HepG2 (cell line): ENCODE measurements around the gene MYORG. TPM values are rescaled to one million over a fixed set of nuclear protein-coding genes. Genes with fewer than 3 reads are reported as not detected.

Source experiments
- ATAC-seq: fragments of 200-7000 bp; cut with Tn5 transposase; 3 replicates; pipeline ENCODE4 v1.9.1; 2020; ENCODE audit warnings: mild to moderate bottlenecking, moderate library complexity
- BruUV-seq: library from RNA; stranded (reverse); fragments of 400-500 nt; replicated peaks from 2 replicates; lab custom pipeline; 2021; lab: Mats Ljungman, UMichigan
- CTCF ChIA-PET: fragments of 300-600 bp; formaldehyde crosslinking; extraction: SDS; loops from one replicate; lab custom pipeline; 2021; ENCODE audit warnings: low total read pairs, inconsistent platforms, low intra/inter-chr PET ratio; lab: Yijun Ruan, JAX
- POLR2A ChIA-PET: fragments of 350-600 bp; sonication (Branson Sonifier 250); formaldehyde crosslinking; loops from one replicate; lab custom pipeline; 2020; ENCODE audit warnings: antibody characterized with exemption, inconsistent platforms; lab: Yijun Ruan, JAX
- DNase-seq: peaks from one replicate; pipeline ENCODE4 v3.0.0-alpha.2; 2015; ENCODE audit warnings: low spot score
- FAIRE-seq: peaks from 3 replicates; lab custom pipeline; 2011; peaks lifted over from hg19 to GRCh38; lab: Jason Lieb, UNC
- H2AFZ ChIP-seq: one replicate; pipeline ENCODE4 v1.6.1; 2011; ENCODE audit warnings: low read length, inconsistent platforms
- H3K27ac ChIP-seq: fragments of 300-600 bp; 3 replicates; pipeline ENCODE4 v1.8.0; 2011; ENCODE audit warnings: mixed run types, mild to moderate bottlenecking, mixed read lengths, low read length, inconsistent platforms; ENCODE audit not compliant: insufficient read depth; ENCODE audit errors: extremely low read length
- H3K27me3 ChIP-seq, 2 experiments: fragments of 200-600 bp in 1 of 2; 2 replicates in 1 of 2; 3 replicates in 1 of 2; pipeline versions ENCODE4 v1.6.0 to v1.8.0; 2011; ENCODE audit warnings: low read length in 2 of 2, mild to moderate bottlenecking in 2 of 2, moderate library complexity in 2 of 2, inconsistent platforms in 1 of 2; ENCODE audit not compliant: insufficient read depth in 2 of 2, control insufficient read depth in 1 of 2
- H3K36me3 ChIP-seq, 2 experiments: fragments of 200-600 bp in 1 of 2; replicated peaks in 1 of 2; 2 replicates in 1 of 2; 3 replicates in 1 of 2; pipeline versions ENCODE4 v1.5.1 to v1.8.0; 2011; ENCODE audit warnings: low read length in 2 of 2, inconsistent platforms in 1 of 2; ENCODE audit not compliant: insufficient read depth in 2 of 2, control insufficient read depth in 1 of 2
- H3K4me1 ChIP-seq: 2 replicates; pipeline ENCODE4 v1.5.1; 2012; ENCODE audit warnings: low read length, inconsistent platforms; ENCODE audit not compliant: insufficient read depth
- H3K4me2 ChIP-seq: 2 replicates; pipeline ENCODE4 v1.6.0; 2011; ENCODE audit warnings: low read depth, low read length, inconsistent platforms
- H3K4me3 ChIP-seq, 3 experiments: fragments of 200-600 bp in 1 of 3; sonication (generic), shearing (Covaris generic) in 1 of 3; replicated peaks in 1 of 3; 2 replicates each; pipeline ENCODE4 v1.5.1; 2011 to 2016; ENCODE audit warnings: low read length in 3 of 3, inconsistent platforms in 2 of 3, low read depth in 2 of 3, mild to moderate bottlenecking in 2 of 3, control low read depth in 1 of 3, mixed read lengths in 1 of 3; ENCODE audit not compliant: insufficient read depth in 1 of 3
- H3K79me2 ChIP-seq: one replicate; pipeline ENCODE4 v1.6.1; 2011; ENCODE audit warnings: low read length, inconsistent platforms; ENCODE audit not compliant: insufficient read depth
- H3K9ac ChIP-seq: 2 replicates; pipeline ENCODE4 v1.6.0; 2011; ENCODE audit warnings: mild to moderate bottlenecking, low read depth, low read length, inconsistent platforms; ENCODE audit not compliant: insufficient read depth
- H3K9me3 ChIP-seq: 2 replicates; pipeline ENCODE4 v1.5.1; 2012; ENCODE audit warnings: mild to moderate bottlenecking, low read length
- H4K20me1 ChIP-seq: 2 replicates; pipeline ENCODE4 v1.6.0; 2011; ENCODE audit warnings: inconsistent platforms, mild to moderate bottlenecking, low read length, moderate library complexity; ENCODE audit not compliant: insufficient read depth
- DNMT3B ChIP-seq: conservative IDR thresholded peaks from 2 replicates; pipeline ENCODE4 v1.6.1; 2016; ENCODE audit warnings: missing biosample characterization, control low read depth
- GATA4 ChIP-seq: sonication (generic); IDR thresholded peaks from 2 replicates; pipeline ENCODE4 v1.6.1; 2016; ENCODE audit warnings: antibody characterized with exemption, low read depth, borderline replicate concordance
- MBNL3 ChIP-seq: fragments of 250-450 bp; sonication (Bioruptor Pico); conservative IDR thresholded peaks from 2 replicates; pipeline ENCODE4 v1.8.0; 2022; ENCODE audit warnings: mild to moderate bottlenecking, inconsistent platforms
- PHB2 ChIP-seq: fragments of 450-650 bp; IDR thresholded peaks from 2 replicates; pipeline ENCODE4 v1.6.1; 2018; ENCODE audit not compliant: partially characterized antibody
- TOPORS ChIP-seq: sonication (generic); formaldehyde crosslinking; IDR thresholded peaks from 2 replicates; pipeline ENCODE4 v1.8.0; 2023; ENCODE audit warnings: mild to moderate bottlenecking, missing genetic modification reagents
- ZBTB43 ChIP-seq: sonication (generic); formaldehyde crosslinking; conservative IDR thresholded peaks from 2 replicates; pipeline ENCODE4 v1.4.0; 2020; ENCODE audit warnings: missing genetic modification reagents
- ZNF24 ChIP-seq: fragments of 450-650 bp; IDR thresholded peaks from 2 replicates; pipeline ENCODE4 v1.6.1; 2017; ENCODE audit warnings: antibody characterized with exemption, mild to moderate bottlenecking
- ZNF605 ChIP-seq: sonication (generic); formaldehyde crosslinking; IDR thresholded peaks from 2 replicates; pipeline ENCODE4 v1.8.0; 2022; ENCODE audit warnings: mild to moderate bottlenecking, missing genetic modification reagents
- WGBS: methylation state at CpG from one replicate; pipeline ENCODE4 v1.1.6; 2017; ENCODE audit warnings: low lambda C conversion rate; 5-methylcytosine and 5-hydroxymethylcytosine counted together
- in situ Hi-C: cut with HindIII; loops from 2 replicates; pipeline ENCODE4 v1.10.0; 2017; ENCODE audit warnings: low pct_unique_long_range_greater_than_20kb; ENCODE audit not compliant: extremely low pct_ligation_motif_present
- intact Hi-C: fragments of 100-400 bp; cut with micrococcal nuclease; formaldehyde crosslinking; loops from one replicate; pipeline ENCODE4 v1.10.0; 2022; ENCODE audit not compliant: unreplicated experiment
- polyA plus RNA-seq, 8 experiments: library from polyadenylated mRNA; depleted of rRNA in 3 of 8; stranded (reverse) in 7 of 8; unstranded in 1 of 8; fragments of >200 nt; fragmentation: Illumina TruSeq in 4 of 8; extraction: Trizol in 4 of 8; gene quantifications; 2 replicates each; pipeline versions ENCODE4 v1.2.1 to v1.2.3, GENCODE V29; 2011 to 2016; ENCODE audit warnings: low read depth in 4 of 8, missing spikeins in 1 of 8, mixed read lengths in 1 of 8; ENCODE audit not compliant: insufficient read depth in 1 of 8
- total RNA-seq, 5 experiments: library from RNA; depleted of rRNA; stranded (reverse); fragments of >200 nt; fragmentation: Illumina TruSeq; extraction: Trizol; gene quantifications; 2 replicates each; pipeline ENCODE4 v1.2.3, GENCODE V29; 2016; ENCODE audit warnings: low read depth in 1 of 5
- TF ChIP-seq, protein P1 (sequence below): IDR thresholded peaks from 2 replicates; pipeline ENCODE4 v1.6.1; 2016; ENCODE audit warnings: missing compliant biosample characterization, missing genetic modification reagents, borderline replicate concordance

Gene MYORG
- total and polyA plus RNA-seq, 2 of the 13 experiments (the other 11 are each of a cell fraction or from before 2014, with no cell fraction given), result 11.1 to 22.4 TPM

DNA sequence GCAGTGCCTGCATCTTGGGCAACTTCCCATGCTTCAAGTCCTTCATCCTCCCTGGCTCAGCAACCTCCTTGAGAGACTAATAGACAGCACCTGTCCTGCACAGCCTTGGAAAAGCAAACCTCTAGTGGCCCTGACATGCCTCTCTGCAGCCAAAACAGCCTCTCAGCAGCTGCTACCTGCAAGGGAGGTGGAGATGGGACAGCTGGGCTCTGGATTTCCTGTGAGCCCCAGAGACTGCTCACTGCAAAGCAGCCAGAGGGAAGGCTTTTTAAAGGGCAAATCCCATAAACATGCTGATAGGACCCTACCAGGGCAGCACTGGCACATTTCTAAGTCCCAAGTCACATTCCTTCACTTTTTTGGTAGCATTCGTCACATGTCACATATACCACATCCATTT is 31.5 kb upstream of the MYORG start:
- no peak overlapping the region for H3K4me3 ChIP-seq
- TF ChIP-seq, protein P1, sequence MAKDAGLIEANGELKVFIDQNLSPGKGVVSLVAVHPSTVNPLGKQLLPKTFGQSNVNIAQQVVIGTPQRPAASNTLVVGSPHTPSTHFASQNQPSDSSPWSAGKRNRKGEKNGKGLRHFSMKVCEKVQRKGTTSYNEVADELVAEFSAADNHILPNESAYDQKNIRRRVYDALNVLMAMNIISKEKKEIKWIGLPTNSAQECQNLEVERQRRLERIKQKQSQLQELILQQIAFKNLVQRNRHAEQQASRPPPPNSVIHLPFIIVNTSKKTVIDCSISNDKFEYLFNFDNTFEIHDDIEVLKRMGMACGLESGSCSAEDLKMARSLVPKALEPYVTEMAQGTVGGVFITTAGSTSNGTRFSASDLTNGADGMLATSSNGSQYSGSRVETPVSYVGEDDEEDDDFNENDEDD (CRISPR knock-in tag), result no peak
- TF ChIP-seq GATA4 (no peak), TOPORS (CRISPR knock-in tag) (no peak), ZBTB43 (CRISPR knock-in tag) (no peak), ZNF24 (no peak), ZNF605 (no peak), PHB2 (no peak), DNMT3B (CRISPR knock-in tag) (no peak), MBNL3 (CRISPR knock-in tag) (no peak)
- TF ChIP-seq, all 625 proteins: peak for 0
- Histone ChIP-seq H4K20me1 (no peaks in the 10 kb centered on the region), H3K4me1 (no peaks in the 10 kb centered on the region), H3K9ac (no peak overlapping the region), H3K9me3 (no peaks in the 10 kb centered on the region), H2AFZ (no peak overlapping the region), H3K4me2 (no peak overlapping the region), H3K79me2 (no peaks in the 10 kb centered on the region), H3K27ac (no peak overlapping the region), H3K27me3 (no peaks in the 10 kb centered on the region), H3K36me3 (no peaks in the 10 kb centered on the region)
- FAIRE-seq (no peak), DNase-seq (no peak), ATAC-seq (no peak)
- intact Hi-C loops (no loop called here), in situ Hi-C loops (no loop called here)
- ChIA-PET POLR2A (no interaction called here), CTCF (no interaction called here)
- 100% methylated on average over 1 of the region's 1 CpG for WGBS
- BruUV-seq, result no TSS peak
